ENCODE results near the gene SCN11A. TPM values are rescaled to one million over a fixed set of nuclear protein-coding genes. Genes with fewer than 3 reads are reported as not detected.
"Not testable (repeated sequence)": the region's sequence is repeated elsewhere in the genome, so short reads cannot be mapped to it uniquely, and the experiment has no call there.

SCN11A gene
- total RNA-seq, 1 donor, result under 0.01 TPM

- no peak for DNase-seq (ENCODE audit: low read depth in 2 of 3, low spot score in 2 of 3)
Measured at GRCh38 chr3:39067286-39067685, 15.5 kb upstream of the SCN11A start.

- DNase-seq (ENCODE audit: low read depth in 2 of 3, low spot score in 2 of 3), result peak in 2 of 3 donors; percentile 63 to 82
Measured at GRCh38 chr3:39065197-39065596, 13.5 kb upstream of the SCN11A start.

- DNase-seq (ENCODE audit: low read depth in 2 of 3, low spot score in 2 of 3), result no peak
Measured at GRCh38 chr3:39064646-39065045, 12.9 kb upstream of the SCN11A start.

- no peak for DNase-seq (ENCODE audit: low read depth in 2 of 3, low spot score in 2 of 3)
Measured at GRCh38 chr3:39063143-39063542, 11.4 kb upstream of the SCN11A start.

DNA sequence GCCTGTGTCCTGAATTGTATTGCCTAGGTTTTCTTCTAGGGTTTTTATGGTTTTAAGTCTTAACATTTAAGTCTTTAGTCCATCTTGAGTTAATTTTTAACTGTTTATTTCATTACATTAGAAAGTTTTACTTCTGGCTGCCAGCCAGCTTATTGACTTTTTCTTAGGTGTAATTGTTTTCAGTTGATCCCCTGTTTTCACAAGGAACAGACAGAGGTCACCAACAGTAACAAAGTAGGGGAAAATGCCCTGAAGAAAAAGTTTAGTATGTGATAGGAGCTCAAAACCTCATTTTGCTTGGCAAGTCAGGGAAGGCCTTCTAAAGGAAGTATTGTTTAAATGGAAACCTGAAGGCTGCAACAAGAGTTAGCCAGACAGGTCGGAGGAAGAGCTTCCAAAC is 10.4 kb upstream of the SCN11A start:
- no peak for DNase-seq (ENCODE audit: low read depth in 2 of 3, low spot score in 2 of 3)

GRCh38 chr3:39061228-39061627 is 9.5 kb upstream of the SCN11A start:
- not testable (repeated sequence) for DNase-seq (ENCODE audit: low read depth in 2 of 3, low spot score in 2 of 3)

GRCh38 chr3:39056151-39056550 is 4.4 kb upstream of the SCN11A start:
- DNase-seq (ENCODE audit: low read depth in 2 of 3, low spot score in 2 of 3), result no peak

- DNase-seq (ENCODE audit: low read depth in 2 of 3, low spot score in 2 of 3), result no peak
Measured at GRCh38 chr3:39053696-39054095, 2.0 kb upstream of the SCN11A start.

- no peak for DNase-seq (ENCODE audit: low read depth in 2 of 3, low spot score in 2 of 3)
Measured at GRCh38 chr3:39052583-39052982, 839 bp upstream of the SCN11A start.

DNA sequence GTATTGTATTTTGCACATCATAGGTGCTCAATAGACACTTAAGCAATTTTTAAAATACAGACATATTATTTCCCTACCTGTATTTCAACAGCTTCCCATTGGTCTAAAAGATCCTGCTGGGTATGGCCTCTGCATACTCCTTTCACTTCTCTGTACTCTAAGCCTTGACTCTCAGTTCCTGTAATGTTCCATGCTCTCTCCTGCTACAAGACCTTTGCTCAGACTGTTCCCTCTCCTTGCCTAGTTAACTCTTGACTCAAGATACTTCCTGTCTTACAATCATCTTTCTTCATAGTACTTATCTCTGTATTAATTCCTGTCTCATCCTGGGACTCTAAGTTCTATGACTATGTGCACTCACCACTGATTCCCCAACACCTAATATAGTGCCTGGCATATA is 1.7 kb downstream of the SCN11A start:
- no peak for DNase-seq (ENCODE audit: low read depth in 2 of 3, low spot score in 2 of 3)

GRCh38 chr3:39038165-39038564 is 13.6 kb downstream of the SCN11A start:
- no peak for DNase-seq (ENCODE audit: low read depth in 2 of 3, low spot score in 2 of 3)

DNA sequence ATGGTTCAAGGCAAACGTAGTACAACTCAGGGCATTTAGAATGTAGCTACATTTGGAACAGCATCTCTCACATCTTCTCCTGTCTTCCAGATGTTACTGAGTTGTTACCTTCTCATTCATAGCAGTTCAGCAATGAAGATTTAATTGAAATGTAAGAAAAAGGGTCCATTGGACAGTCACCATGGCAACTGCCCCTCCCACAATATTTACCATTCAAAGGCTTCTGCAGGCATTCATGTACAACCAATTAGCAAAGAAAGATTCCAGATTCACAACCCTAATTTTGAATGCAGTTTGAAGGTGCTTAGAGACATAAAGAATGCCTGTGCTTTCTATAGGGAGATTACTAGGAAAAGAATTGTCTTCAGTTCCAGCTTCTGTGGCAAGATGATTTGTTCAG is 22.2 kb downstream of the SCN11A start:
- DNase-seq (ENCODE audit: low read depth in 2 of 3, low spot score in 2 of 3), result no peak

DNA sequence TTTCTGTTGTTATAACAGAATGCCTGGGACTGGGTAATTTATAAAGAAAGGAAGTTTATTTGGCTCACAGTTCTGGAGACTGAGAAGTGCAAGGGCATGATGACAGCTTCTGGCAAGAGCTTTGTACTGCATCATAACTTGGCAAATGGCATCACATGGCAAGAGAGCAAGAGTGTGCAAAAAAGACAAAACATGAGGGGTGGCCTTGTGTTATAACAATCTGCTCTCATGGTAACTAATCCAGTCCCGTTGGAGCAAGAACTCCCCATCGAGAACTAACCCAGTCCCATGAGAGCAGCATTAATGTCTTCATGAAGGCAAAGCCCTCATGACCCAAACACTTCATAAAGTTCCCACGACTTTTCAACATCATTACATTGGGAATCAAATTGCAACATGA is 23.2 kb downstream of the SCN11A start:
- DNase-seq (ENCODE audit: low read depth in 2 of 3, low spot score in 2 of 3), result no peak

GRCh38 chr3:39025222-39025970 is 26.3 kb downstream of the SCN11A start:
- DNase-seq (ENCODE audit: low read depth in 2 of 3, low spot score in 2 of 3), result no peak

GRCh38 chr3:39024497-39024896 is 27.2 kb downstream of the SCN11A start:
- DNase-seq (ENCODE audit: low read depth in 2 of 3, low spot score in 2 of 3), result no peak

GRCh38 chr3:39022286-39022630 is 29.5 kb downstream of the SCN11A start:
- DNase-seq (ENCODE audit: low read depth in 2 of 3, low spot score in 2 of 3), result no peak

DNA sequence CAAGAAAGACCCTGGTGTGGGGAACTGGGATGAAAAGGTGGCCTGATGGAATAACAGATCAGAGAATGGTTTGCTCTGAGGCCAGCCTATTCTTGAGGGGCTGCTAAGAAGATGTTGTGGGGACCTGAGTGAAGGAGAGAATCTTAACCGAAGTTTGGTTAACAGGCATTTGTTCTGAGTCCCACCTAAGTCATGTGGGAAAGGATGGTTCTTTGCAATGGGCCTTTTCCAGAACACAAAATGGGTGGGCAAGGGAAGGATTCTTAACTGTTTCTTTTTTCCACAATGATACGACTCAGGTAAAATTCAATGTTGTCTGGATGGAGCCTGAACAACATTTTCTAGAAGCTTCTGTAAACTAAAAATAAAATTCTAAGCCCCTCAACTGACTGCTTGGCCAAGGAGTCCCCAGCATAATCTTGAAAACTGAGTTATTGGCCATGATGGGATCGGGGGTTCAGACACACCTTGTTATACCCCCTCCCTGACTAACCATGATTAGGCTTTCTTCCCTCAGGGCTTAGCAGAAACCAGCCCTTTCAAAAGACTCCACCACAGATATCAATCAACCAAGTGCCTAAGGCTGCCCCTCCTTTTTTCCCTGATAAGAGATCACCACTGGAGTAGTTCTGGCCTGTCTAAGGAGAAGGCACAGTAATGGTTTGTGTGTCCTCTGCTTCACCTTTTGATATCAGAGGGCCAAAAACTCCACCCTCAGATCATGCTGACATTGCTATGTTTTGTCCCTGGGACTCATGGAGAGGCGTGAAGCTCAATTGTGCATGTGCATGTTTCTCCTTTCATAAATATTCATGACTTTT is 30.1 kb downstream of the SCN11A start:
- no peak for DNase-seq (ENCODE audit: low read depth in 2 of 3, low spot score in 2 of 3)

DNA sequence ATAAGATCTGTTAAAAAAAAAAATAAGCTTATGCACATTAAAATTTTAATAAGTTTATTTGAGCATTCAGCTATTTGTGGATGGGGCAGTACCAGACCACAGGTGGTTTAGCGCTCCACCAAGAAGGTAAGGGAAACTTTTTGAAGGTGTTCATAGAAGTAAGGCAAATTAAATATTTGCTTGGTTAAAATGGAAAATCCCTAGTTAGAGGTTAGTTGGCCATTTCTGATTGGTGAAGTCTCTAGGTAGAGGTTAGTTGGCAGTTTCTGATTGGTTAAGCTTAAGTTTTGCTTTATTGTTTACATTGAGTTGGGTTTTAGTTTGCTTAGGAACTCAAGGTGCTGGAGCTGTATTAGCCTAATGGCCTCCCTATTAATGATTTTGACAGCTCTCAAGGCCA is 30.7 kb downstream of the SCN11A start:
- no peak for DNase-seq (ENCODE audit: low read depth in 2 of 3, low spot score in 2 of 3)

DNA sequence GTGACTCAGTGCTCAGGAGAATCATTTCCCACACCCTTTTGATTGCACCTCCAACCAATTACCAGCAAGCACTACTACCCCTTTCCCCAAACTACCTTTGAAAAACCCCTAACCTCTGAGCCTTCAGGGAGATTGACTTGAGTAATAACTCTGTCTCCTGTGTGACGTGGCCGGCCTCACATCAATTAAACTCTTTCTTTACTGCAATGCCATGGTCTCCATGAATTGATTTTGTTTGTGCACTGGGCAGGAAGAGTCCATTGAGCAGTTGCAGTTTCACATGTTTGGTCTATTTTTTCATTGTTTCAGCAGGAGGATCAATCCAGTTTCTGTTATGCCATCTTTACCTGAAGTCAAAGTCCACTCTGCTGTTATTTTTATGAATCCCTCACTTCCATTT is 32.4 kb downstream of the SCN11A start:
- DNase-seq (ENCODE audit: low read depth in 2 of 3, low spot score in 2 of 3), result no peak

GRCh38 chr3:39015418-39015817 is 36.3 kb downstream of the SCN11A start:
- no peak for DNase-seq (ENCODE audit: low read depth in 2 of 3, low spot score in 2 of 3)

DNA sequence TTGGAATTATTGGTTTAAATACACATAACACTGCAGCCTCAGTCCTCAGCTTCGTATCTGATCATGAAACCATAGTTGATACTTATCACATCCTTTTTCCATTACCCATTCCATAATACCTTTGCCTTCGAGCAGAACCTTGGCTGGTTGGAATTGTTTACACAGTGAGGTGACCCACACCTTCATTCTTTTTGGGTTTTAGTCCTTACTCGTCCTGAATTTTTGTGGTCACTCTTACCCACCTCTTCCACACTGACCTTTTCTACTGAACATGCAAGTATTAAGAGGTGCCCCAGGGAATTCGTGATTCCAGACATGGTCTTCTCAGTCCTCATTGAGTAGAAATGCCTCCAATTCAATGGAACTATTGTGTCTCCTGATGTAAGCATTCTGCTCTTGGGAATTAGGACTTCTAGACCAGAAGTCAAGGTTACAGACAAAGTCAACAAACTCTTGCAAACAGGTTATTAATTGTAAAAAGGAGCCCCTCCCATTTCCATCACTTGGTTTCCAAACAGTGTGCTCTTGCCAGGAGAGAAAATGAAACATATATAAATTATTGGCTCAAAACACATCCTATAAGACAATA is 37.7 kb downstream of the SCN11A start:
- DNase-seq (ENCODE audit: low read depth in 2 of 3, low spot score in 2 of 3), result no peak

DNA sequence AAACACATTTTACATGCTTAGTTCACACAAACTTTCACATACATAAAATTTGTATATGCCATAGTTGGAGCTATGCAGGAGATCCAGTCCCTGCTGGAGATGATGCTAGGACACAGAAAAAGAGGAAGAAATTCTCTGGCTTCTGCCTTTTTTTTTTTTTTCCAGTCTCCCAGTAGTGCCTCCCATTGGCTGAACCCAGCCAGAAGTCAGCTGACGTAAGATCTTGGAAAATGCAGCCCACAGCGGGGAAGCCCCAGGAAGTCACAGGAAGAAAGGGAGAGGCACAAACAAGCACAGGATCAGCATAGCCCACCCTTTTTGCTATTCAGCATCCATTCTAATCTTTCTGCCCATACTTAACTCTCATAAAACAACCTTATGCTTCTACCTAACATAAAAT is 38.5 kb downstream of the SCN11A start:
- DNase-seq (ENCODE audit: low read depth in 2 of 3, low spot score in 2 of 3), result no peak
